HG03460 (cell line): Measurements from ENCODE around the gene REPS2.

Source experiments
- ATAC-seq: cut with Tn5 transposase; IDR thresholded peaks from one replicate; pipeline ENCODE4 v1.9.1; 2021; ENCODE audit not compliant: unreplicated experiment

The REPS2 gene

DNA sequence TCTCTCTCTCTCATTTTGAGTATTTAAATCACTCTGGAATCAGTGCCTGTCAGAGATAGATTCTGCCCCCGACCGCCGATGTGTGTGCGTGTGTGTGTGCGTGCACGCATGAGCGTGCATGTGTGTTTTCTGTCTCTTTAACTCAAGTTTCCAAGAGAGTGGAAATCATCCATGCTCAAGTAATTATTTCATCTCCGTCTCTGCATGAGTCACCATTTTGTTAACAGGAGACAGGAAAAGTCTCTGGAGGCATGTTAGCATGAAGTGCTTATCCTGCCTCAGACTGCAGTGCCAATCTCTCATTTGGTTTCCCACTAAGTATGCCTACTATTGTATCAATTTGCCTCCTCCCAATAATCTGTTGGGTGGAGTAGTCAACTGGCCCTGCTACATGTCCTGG lies 245.6 kb downstream of the REPS2 start:
- no peak for ATAC-seq
